HepG2 (cell line): Measurements from ENCODE around the gene UBAP2.

Source experiments
- CEBPB ChIP-seq: IDR thresholded peaks from 2 replicates; pipeline ENCODE4 v1.6.1; 2011; ENCODE audit warnings: low read depth, low read length, improper control_type of control experiment, borderline replicate concordance
- CTCF ChIP-seq: sonication (generic); formaldehyde crosslinking; IDR thresholded peaks from 2 replicates; pipeline ENCODE4 v1.5.0; 2020; ENCODE audit warnings: mild to moderate bottlenecking, missing genetic modification reagents, moderate library complexity
- POLR2AphosphoS2 ChIP-seq: IDR thresholded peaks from 2 replicates; pipeline ENCODE4 v1.6.1; 2011; ENCODE audit warnings: low read depth, low read length, improper control_type of control experiment
- SMARCE1 ChIP-seq: fragments of 450-650 bp; IDR thresholded peaks from 2 replicates; pipeline ENCODE4 v1.6.1; 2017; ENCODE audit warnings: borderline replicate concordance
- ZBTB44 ChIP-seq: sonication (generic); formaldehyde crosslinking; IDR thresholded peaks from 2 replicates; pipeline ENCODE4 v1.4.0; 2020; ENCODE audit warnings: missing genetic modification reagents
- ZNF263 ChIP-seq: sonication (generic); formaldehyde crosslinking; IDR thresholded peaks from 2 replicates; pipeline ENCODE4 v1.4.0; 2020; ENCODE audit warnings: missing genetic modification reagents
- ZSCAN9 ChIP-seq: IDR thresholded peaks from 2 replicates; pipeline ENCODE4 v1.6.1; 2016; ENCODE audit warnings: borderline replicate concordance
- TF ChIP-seq, protein P1 (sequence below): IDR thresholded peaks from 2 replicates; pipeline ENCODE4 v1.6.1; 2012; ENCODE audit warnings: inconsistent platforms

DNA sequence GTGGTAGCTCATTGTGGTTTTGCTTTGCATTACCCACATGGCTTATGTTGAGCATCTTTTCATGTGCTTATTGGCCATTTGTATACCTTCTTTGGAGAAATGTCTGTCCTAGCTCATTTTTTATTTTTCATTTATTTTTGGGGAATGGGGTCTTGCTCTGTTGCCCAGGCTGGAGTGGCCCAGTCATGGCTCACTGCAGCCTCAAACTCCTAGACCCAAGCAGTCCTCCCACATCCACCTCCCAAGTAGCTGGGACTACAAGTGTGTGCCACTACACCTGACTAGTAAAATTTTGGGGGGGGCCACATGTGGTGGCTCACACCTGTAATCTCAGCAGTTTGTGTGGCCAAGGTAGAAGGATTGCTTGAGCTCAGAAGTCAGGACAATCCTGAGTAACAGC, 154.4 kb downstream of the UBAP2 start:
- TF ChIP-seq CTCF (CRISPR knock-in tag) (no peak), ZSCAN9 (CRISPR knock-in tag) (no peak), SMARCE1 (no peak), ZBTB44 (CRISPR knock-in tag) (no peak), CEBPB (no peak), ZNF263 (CRISPR knock-in tag) (no peak), POLR2AphosphoS2 (no peak)
- TF ChIP-seq, protein P1, sequence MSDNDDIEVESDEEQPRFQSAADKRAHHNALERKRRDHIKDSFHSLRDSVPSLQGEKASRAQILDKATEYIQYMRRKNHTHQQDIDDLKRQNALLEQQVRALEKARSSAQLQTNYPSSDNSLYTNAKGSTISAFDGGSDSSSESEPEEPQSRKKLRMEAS: no peak
